Gastrocnemius medialis (tissue), 4 donors: Measurements from ENCODE around the gene PIK3R2. TPM values are rescaled to one million over a fixed set of nuclear protein-coding genes. Genes with fewer than 3 reads are reported as not detected.

Experiments
- ATAC-seq, 2 donors: fragments of 150-250 bp; one replicate each; pipeline ENCODE4 v1.9.1; 2016
- DNase-seq, 2 donors: peaks; one replicate each; pipeline ENCODE4 v3.0.0-alpha.2; 2019
- H3K27ac ChIP-seq, 4 donors: fragments of 200-600 bp; sonication (generic); 1 replicate in 1 of 4; 2 replicates in 3 of 4; pipeline ENCODE4 v1.5.1; 2016 to 2018; ENCODE audit warnings: mild to moderate bottlenecking in 2 of 4, moderate library complexity in 1 of 4
- H3K27me3 ChIP-seq, 3 donors: fragments of 200-600 bp; sonication (generic) in 2 of 3; 1 replicate in 1 of 3; 2 replicates in 2 of 3; pipeline versions ENCODE4 v1.5.1 to v1.6.0; 2016 to 2019; ENCODE audit warnings: mild to moderate bottlenecking in 1 of 3, moderate library complexity in 1 of 3
- H3K36me3 ChIP-seq, 2 donors: fragments of 200-600 bp; sonication (generic) in 1 of 2; one replicate each; pipeline ENCODE4 v1.5.1; 2017 to 2018
- H3K4me1 ChIP-seq, 2 donors: fragments of 200-600 bp; sonication (generic) in 1 of 2; one replicate each; pipeline ENCODE4 v1.5.1; 2016 to 2017; ENCODE audit warnings: mild to moderate bottlenecking in 2 of 2
- H3K4me3 ChIP-seq, 4 donors: fragments of 200-600 bp; sonication (generic) in 3 of 4; 1 replicate in 1 of 4; 2 replicates in 3 of 4; pipeline ENCODE4 v1.5.1; 2016 to 2019; ENCODE audit warnings: mild to moderate bottlenecking in 2 of 4
- H3K9me3 ChIP-seq, 3 donors: fragments of 200-600 bp; sonication (generic) in 2 of 3; 1 replicate in 1 of 3; 2 replicates in 2 of 3; pipeline ENCODE4 v1.5.1; 2016 to 2019
- CTCF ChIP-seq, 5 experiments: fragments of 450-650 bp in 3 of 5; fragments of 200-600 bp in 2 of 5; sonication (generic) in 2 of 5; IDR thresholded peaks in 4 of 5; conservative IDR thresholded peaks in 1 of 5; 1 replicate in 4 of 5; 2 replicates in 1 of 5; pipeline ENCODE4 v1.5.1; 2016 to 2019; ENCODE audit warnings: antibody characterized with exemption in 5 of 5, mild to moderate bottlenecking in 3 of 5, moderate library complexity in 3 of 5
- POLR2A ChIP-seq, 2 donors: fragments of 450-650 bp; IDR thresholded peaks; one replicate each; pipeline ENCODE4 v1.6.1; 2017; ENCODE audit warnings: antibody characterized with exemption in 2 of 2, mild to moderate bottlenecking in 2 of 2, moderate library complexity in 2 of 2
- in situ Hi-C, 4 donors: fragments of 200-750 bp; cut with MboI; loops; one replicate each; pipeline versions ENCODE4 v1.15.0 to v1.8.0; 2017; ENCODE audit warnings: low sequenced_read_pairs in 4 of 4
- intact Hi-C: fragments of 100-400 bp; cut with DNase I; formaldehyde crosslinking; loops from one replicate; pipeline ENCODE4 v1.15.1; 2023; ENCODE audit warnings: low total_unique reads
- total RNA-seq, 4 donors: library from RNA; depleted of rRNA; stranded (reverse); fragments of >200 nt; gene quantifications; one replicate each; pipeline versions ENCODE4 v1.1.0 to v1.2.3, GENCODE V29; 2016

Gene PIK3R2
- total RNA-seq, 4 donors from 2014 or later: 5.6 to 11.9 (median 6.0) TPM

DNA sequence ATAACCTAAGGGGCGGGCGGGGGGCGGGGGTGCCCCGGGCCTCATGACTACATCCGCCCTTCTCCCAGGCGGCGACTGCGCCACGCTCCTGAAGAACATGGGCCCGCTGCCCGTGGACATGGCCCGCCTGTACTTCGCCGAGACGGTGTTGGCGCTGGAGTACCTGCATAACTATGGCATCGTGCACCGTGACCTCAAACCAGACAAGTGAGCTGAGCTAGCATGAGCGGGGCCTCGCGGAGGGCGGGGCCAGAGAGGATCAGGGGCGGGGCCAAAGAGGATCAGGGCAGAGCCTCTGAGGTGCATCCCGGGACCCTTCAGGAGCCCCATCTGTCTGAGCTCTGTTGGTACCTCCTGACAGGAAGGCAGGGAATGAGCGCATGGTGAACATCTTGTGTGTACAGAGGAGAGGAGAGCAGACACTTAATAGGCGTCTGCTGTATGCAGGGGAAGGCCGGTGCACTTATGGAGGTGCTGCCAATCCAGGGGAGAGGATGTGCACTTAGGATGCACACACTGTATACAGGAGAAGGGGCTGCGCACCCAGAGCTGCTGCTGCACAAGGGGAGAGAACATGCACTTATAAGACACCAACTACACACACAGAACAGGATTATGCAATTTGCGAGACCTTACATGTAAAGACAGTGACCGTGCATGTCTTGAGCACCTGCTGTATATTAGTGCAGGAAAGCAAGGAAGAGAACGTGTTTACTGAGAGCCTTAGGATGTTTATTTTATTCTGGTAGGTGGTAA is 20.9 kb upstream of the PIK3R2 start:
- Histone ChIP-seq H3K27me3 (no peaks in the 10 kb centered on the region), H3K4me3 (no peak overlapping the region), H3K36me3 (no peaks in the 10 kb centered on the region), H3K4me1 (no peaks in the 10 kb centered on the region), H3K27ac (no peak overlapping the region), H3K9me3 (no peaks in the 10 kb centered on the region)
- intact Hi-C loops (no loop called here), in situ Hi-C loops (no loop called here)
- ATAC-seq (no peak), DNase-seq (no peak)
- TF ChIP-seq POLR2A (IDR thresholded peaks at IDR 0.05) (no peak), CTCF (IDR thresholded peaks at IDR 0.05 in 4 of 5, conservative IDR thresholded peaks at IDR 0.05 in 1 of 5) (no peak)

DNA sequence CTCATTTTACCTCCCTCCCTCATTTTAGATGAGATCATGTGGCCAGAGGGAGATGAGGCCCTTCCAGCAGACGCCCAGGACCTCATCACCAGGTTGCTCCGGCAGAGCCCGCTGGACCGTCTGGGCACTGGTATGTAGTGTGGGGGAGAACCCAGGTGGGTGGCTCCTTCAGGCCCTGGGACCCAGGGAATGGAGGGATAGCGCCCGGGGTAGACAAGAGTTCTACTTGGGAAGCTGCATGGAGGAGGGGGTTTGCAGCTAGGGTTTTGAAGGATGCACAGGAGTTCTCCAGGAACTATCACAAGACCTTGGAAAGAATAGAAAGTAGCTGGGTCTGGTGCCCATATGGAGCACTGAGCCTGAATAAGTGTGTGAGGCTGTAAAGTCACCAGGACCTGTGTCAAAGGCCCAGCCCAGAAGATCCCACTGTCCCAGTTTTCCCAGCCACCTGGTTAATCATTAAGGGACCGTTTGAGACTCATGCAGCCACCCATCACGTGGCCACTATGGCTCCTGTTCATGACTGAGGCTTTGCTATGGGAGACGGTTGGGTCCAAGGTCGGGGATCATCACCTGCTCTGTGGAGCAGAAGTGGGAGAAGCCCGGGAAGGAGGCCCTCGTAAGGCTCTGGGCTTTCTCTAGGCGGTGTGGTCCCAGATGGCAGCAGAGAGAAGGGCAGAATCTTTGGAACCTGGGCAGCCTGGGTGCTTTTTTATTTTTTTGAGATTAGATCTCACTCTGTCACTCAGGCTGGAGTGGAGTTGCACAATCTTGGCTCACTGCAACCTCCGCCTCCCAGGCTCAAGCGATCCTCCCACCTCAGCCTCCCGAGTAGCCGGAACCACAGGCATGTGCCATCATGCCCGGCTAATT is 17.0 kb upstream of the PIK3R2 start:
- intact Hi-C loops (no loop called here), in situ Hi-C loops (no loop called here)
- DNase-seq (no peak), ATAC-seq (no peak)
- Histone ChIP-seq H3K36me3 (no peaks in the 10 kb centered on the region), H3K4me1 (no peaks in the 10 kb centered on the region), H3K4me3 (no peak overlapping the region), H3K27me3 (no peaks in the 10 kb centered on the region), H3K9me3 (no peaks in the 10 kb centered on the region), H3K27ac (no peak overlapping the region)
- TF ChIP-seq POLR2A (IDR thresholded peaks at IDR 0.05) (no peak), CTCF (IDR thresholded peaks at IDR 0.05 in 4 of 5, conservative IDR thresholded peaks at IDR 0.05 in 1 of 5) (no peak)

DNA sequence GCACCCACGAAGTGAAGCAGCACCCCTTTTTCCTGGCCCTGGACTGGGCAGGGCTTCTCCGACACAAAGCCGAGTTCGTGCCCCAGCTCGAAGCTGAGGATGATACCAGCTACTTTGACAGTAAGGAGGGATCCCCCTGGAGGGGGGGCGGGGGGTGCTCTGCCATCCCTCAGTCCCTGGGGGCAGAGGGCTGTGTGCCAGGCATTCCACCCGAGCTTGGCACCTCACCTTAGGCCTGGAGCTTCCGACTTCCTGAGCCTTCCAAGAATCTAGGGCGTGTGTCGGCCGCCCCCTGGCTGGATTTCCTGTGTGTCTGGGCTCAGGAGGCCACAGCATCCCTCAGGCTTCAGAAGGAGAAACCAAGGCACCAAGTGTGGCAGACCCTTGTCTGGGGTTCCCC is 15.7 kb upstream of the PIK3R2 start:
- no peaks in the 10 kb centered on the region for H3K9me3 ChIP-seq
- no peak for DNase-seq
- in situ Hi-C loops: no loop called here
- no peaks in the 10 kb centered on the region for H3K27me3 ChIP-seq
- no peaks in the 10 kb centered on the region for H3K36me3 ChIP-seq
- intact Hi-C loops: no loop called here
- H3K4me1 ChIP-seq: no peaks in the 10 kb centered on the region
- H3K27ac ChIP-seq: no peak overlapping the region
- no peak for TF ChIP-seq POLR2A (IDR thresholded peaks at IDR 0.05)
- TF ChIP-seq CTCF (IDR thresholded peaks at IDR 0.05 in 4 of 5, conservative IDR thresholded peaks at IDR 0.05 in 1 of 5): no peak
- ATAC-seq: no peak
- no peak overlapping the region for H3K4me3 ChIP-seq

DNA sequence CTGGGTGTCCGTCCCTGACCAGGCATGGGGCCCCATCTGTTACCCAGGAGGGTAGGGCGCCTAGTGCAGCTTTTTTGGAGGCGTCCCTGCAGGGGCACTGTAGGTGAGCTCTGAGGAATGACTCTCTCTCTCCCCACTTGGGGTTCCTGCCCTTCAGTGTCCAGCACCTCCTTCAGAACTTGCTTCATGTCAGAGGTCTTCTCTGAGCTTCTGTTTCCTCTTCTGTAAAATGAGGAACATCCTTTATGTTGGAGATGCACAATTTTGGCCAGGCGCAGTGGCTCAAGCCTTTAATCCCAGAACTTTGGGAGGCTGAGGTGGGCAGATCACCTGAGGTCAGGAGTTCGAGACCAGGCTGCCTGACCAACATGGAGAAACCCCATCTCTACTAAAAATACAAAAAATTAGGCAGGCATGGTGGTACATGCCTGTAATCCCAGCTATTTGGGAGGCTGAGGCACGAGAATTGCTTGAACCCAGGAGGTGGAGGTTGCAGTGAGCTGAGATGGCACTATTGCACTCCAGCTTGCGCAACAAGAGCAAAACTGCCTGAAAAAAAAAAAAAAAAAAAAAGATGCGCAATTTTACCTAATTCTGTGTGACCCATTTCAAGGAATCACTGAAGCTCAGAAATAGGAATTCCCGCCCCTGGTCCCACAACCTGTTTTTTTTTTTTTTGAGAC is 15.2 kb upstream of the PIK3R2 start:
- in situ Hi-C loops: no loop called here
- no peak for TF ChIP-seq POLR2A (IDR thresholded peaks at IDR 0.05)
- TF ChIP-seq CTCF (IDR thresholded peaks at IDR 0.05 in 4 of 5, conservative IDR thresholded peaks at IDR 0.05 in 1 of 5): no peak
- intact Hi-C loops: no loop called here

More for the DNA sequence above, 15.2 kb upstream of the PIK3R2 start:
- no peaks in the 10 kb centered on the region for H3K4me1 ChIP-seq
- DNase-seq: no peak
- no peaks in the 10 kb centered on the region for H3K36me3 ChIP-seq
- H3K9me3 ChIP-seq: no peaks in the 10 kb centered on the region
- ATAC-seq: no peak
- no peak overlapping the region for H3K27ac ChIP-seq
- no peaks in the 10 kb centered on the region for H3K27me3 ChIP-seq
- no peak overlapping the region for H3K4me3 ChIP-seq
